ENCODE data around the gene KRTAP9-9. TPM values are rescaled to one million over a fixed set of nuclear protein-coding genes. Genes with fewer than 3 reads are reported as not detected.

Gene KRTAP9-9
- total RNA-seq, 1 donor from 2014 or later = not detected

DNA sequence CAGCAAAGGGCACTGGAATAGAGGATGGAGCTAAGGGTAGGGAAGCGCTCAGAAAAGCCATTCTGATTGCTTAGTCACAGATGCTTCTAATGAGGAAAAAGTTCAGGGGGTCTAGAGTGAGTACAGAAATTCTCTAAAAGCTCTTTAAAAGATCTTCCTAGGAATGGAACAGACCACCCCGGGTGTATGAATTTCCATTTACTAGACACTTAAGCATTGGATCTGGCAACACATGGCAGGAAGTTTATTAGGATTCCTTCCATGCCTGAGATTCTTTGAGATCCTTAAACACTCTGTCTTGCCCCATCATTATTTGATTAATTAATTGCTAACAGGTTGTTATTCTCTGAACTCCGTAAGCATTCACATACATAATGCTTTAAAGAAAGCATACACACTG is 28.9 kb downstream of the KRTAP9-9 start:
- H3K36me3 Mint-ChIP-seq = no peaks in the 10 kb centered on the region
- H3K4me3 Mint-ChIP-seq = no peak overlapping the region
- H3K27me3 Mint-ChIP-seq = no peaks in the 10 kb centered on the region
- TF ChIP-seq, protein P1, sequence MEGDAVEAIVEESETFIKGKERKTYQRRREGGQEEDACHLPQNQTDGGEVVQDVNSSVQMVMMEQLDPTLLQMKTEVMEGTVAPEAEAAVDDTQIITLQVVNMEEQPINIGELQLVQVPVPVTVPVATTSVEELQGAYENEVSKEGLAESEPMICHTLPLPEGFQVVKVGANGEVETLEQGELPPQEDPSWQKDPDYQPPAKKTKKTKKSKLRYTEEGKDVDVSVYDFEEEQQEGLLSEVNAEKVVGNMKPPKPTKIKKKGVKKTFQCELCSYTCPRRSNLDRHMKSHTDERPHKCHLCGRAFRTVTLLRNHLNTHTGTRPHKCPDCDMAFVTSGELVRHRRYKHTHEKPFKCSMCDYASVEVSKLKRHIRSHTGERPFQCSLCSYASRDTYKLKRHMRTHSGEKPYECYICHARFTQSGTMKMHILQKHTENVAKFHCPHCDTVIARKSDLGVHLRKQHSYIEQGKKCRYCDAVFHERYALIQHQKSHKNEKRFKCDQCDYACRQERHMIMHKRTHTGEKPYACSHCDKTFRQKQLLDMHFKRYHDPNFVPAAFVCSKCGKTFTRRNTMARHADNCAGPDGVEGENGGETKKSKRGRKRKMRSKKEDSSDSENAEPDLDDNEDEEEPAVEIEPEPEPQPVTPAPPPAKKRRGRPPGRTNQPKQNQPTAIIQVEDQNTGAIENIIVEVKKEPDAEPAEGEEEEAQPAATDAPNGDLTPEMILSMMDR (conservative IDR thresholded peaks at IDR 0.05) = no peak
- DNase-seq (ENCODE audit: extremely low spot score, unreplicated experiment) = no peak
- H3K9me3 Mint-ChIP-seq = no peaks in the 10 kb centered on the region
- H3K4me1 Mint-ChIP-seq (ENCODE audit: unreplicated experiment) = no peaks in the 10 kb centered on the region
- H3K27ac Mint-ChIP-seq = no peak overlapping the region

DNA sequence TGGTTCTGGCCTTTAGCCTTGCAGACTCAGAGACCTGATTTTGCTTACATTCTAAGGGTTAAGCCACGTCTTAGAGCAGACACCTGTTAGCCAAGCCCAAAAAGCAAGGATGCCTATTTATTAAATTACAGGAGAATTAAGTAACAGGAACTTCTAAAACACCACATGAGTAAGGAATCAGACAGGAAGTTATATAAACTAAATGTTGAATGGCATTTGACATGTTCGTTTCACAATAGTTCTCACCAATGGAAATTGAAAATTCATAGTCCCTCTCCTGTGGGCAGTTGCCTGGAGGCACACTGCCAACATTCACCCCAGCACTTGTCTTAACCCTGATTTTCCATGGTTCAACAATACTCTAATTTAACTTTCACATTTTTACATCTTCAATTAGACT is 29.4 kb downstream of the KRTAP9-9 start:
- TF ChIP-seq, protein P1 (conservative IDR thresholded peaks at IDR 0.05) = no peak
- Mint-ChIP-seq H3K4me3 (no peak overlapping the region), H3K9me3 (no peaks in the 10 kb centered on the region), H3K36me3 (no peaks in the 10 kb centered on the region), H3K27me3 (no peaks in the 10 kb centered on the region), H3K27ac (no peak overlapping the region), H3K4me1 (ENCODE audit: unreplicated experiment) (no peaks in the 10 kb centered on the region)
- DNase-seq (ENCODE audit: extremely low spot score, unreplicated experiment) = no peak

DNA sequence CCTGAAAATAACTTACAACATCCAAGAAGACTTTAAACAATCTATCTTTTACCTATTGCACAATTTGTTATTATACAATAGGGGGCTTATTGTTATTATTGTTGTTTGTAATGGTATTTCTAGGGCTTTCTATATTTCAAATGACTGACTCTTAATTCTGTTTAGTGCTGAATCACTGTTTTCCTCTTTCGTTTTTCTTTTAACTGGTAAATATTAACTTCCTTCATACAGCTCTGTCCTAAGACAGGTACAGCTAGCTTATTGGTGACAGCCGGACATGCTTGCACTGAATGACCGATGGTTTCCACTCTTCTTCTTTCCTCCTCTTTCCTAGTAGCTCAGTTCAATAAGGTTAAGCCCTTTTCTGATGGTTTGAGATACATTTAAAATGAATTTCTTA is 31.9 kb downstream of the KRTAP9-9 start:
- no peaks in the 10 kb centered on the region for H3K27me3 Mint-ChIP-seq
- no peaks in the 10 kb centered on the region for H3K36me3 Mint-ChIP-seq
- H3K27ac Mint-ChIP-seq = no peak overlapping the region

DNA sequence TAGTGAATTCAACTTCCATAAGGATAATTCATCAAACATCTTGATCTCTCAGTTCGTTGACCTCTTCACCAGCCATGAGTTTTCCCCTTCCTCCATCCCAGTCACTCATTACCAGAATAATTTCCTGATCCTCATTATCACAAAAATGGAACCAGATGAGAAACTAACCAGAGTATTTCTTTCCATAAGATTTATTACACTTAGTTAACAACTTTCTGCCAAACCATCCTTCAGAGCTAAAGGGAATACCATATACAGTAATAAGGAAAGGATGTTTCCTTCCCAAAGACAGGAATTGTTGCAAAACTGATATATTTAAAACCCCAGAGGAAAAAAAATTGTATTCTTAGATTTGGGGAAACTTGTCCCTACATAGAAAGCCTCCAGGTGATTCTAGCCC is 38.8 kb downstream of the KRTAP9-9 start:
- Mint-ChIP-seq H3K4me3 (no peak overlapping the region), H3K36me3 (no peaks in the 10 kb centered on the region), H3K27ac (no peak overlapping the region)

More for the DNA sequence above, 31.9 kb downstream of the KRTAP9-9 start:
- DNase-seq (ENCODE audit: extremely low spot score, unreplicated experiment) = no peak
- Mint-ChIP-seq H3K4me3 (no peak overlapping the region), H3K4me1 (ENCODE audit: unreplicated experiment) (no peaks in the 10 kb centered on the region), H3K9me3 (no peaks in the 10 kb centered on the region)
- TF ChIP-seq, protein P1 (conservative IDR thresholded peaks at IDR 0.05) = no peak

DNA sequence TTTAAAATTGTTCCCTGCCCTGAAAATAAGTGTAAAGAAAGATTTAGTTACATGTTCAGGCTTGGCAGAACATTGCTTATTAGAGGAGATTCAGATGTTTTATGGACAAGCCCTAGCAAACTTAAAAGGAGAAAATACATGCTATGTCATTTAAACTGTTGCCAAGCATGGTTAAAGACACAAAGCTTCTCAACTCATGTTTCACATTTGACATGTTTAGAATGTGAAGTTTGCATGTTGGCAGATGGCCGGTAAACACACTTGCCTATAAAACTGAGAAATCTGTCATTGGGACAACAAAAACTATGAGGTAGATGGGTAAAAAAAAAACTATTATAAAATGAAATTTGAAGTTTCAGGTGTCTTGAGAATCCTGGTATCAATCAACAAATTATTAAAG is 41.7 kb downstream of the KRTAP9-9 start:
- H3K36me3 Mint-ChIP-seq = peaks cover 4% of the 10 kb centered on the region
- no peaks in the 10 kb centered on the region for H3K4me1 Mint-ChIP-seq (ENCODE audit: unreplicated experiment)
- H3K4me3 Mint-ChIP-seq = no peak overlapping the region
- no peak for DNase-seq (ENCODE audit: extremely low spot score, unreplicated experiment)
- peaks cover 4% of the 10 kb centered on the region for H3K9me3 Mint-ChIP-seq
- no peaks in the 10 kb centered on the region for H3K27me3 Mint-ChIP-seq
- H3K27ac Mint-ChIP-seq = no peak overlapping the region
- TF ChIP-seq, protein P1 (conservative IDR thresholded peaks at IDR 0.05) = no peak

More for the DNA sequence above, 38.8 kb downstream of the KRTAP9-9 start:
- no peaks in the 10 kb centered on the region for H3K27me3 Mint-ChIP-seq
- no peak for DNase-seq (ENCODE audit: extremely low spot score, unreplicated experiment)
- no peaks in the 10 kb centered on the region for H3K4me1 Mint-ChIP-seq (ENCODE audit: unreplicated experiment)
- TF ChIP-seq, protein P1 (conservative IDR thresholded peaks at IDR 0.05) = no peak
- H3K9me3 Mint-ChIP-seq = peaks cover 4% of the 10 kb centered on the region

Data from type B pancreatic cell (in vitro differentiated cells).